ENCODE data around the gene KRTAP10-7.
"Not testable (repeated sequence)": the region's sequence is repeated elsewhere in the genome, so short reads cannot be mapped to it uniquely, and the experiment has no call there.

Gene KRTAP10-7

DNA sequence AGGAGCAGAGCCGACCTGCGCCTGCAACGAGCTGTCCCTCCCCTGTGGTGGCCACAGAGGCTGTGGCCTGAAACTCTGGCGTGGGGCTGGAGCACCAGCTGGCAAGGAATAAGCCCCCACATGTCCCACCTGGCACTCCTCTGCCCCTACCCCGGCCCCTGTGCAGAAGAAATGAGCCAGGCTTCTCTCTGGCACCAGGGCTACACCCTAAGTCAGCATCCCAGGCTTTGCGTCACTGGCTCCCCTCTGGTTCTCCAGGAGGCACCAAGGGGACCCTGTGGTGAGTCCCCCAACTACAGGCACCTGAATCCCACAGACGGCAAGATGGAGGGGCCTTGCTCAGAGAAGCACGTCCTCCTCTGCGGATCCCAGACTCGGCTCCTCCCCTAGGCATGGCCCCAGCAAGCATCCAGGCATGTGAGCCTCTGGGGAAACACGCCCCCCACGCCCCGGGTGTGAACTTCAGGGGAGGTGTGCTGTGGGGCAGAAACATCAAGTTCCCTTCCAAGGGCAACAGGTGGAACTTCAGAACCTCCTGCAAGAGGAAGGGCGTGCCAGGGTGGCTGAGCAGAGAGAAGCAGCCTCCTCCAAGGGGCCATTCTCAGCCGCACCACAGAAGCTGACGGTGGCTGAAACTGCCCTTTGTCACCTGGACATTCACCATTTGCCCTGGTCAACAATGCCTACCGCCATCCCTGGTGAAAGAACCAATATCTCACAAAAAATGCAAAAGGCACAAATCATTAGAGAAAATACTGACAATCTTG lies 2.9 kb downstream of the KRTAP10-7 start:
- Histone ChIP-seq H3K27me3 (replicated peaks; ENCODE audit: control insufficient read depth, insufficient read depth, low read length) (no peaks in the 10 kb centered on the region), H3K4me3 (replicated peaks; ENCODE audit: low read depth, low read length) (no peak overlapping the region), H3K36me3 (ENCODE audit: control insufficient read depth, insufficient read depth, low read length) (no peaks in the 10 kb centered on the region)
- no peak for TF ChIP-seq CTCF (IDR thresholded peaks at IDR 0.05; ENCODE audit: insufficient read depth, low read length, poor library complexity, severe bottlenecking)
- no peak for DNase-seq (ENCODE audit: extremely low read depth, insufficient read length)

DNA sequence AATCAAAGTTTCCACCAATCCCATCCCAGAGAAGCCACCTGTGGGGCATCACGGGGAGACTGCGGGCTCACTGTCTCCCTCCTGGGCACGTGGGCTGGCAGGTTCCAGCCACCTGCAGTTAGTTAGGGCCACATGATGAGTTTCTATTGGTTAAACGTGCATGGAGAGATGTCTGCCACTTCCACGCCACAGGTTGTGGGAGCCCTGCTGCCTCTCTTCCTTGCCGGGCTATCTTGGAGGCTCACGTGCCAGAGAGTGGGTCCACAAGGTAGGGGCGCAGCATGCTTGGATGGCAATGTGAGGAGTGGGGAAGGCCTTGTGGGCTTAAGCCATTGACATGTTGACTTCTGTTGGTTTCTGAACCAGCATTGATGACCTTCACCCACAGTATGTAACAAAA lies 3.5 kb downstream of the KRTAP10-7 start:
- H3K27me3 ChIP-seq (replicated peaks; ENCODE audit: control insufficient read depth, insufficient read depth, low read length): no peaks in the 10 kb centered on the region
- no peak overlapping the region for H3K4me3 ChIP-seq (replicated peaks; ENCODE audit: low read depth, low read length)
- no peaks in the 10 kb centered on the region for H3K36me3 ChIP-seq (ENCODE audit: control insufficient read depth, insufficient read depth, low read length)
- no peak for DNase-seq (ENCODE audit: extremely low read depth, insufficient read length)
- TF ChIP-seq CTCF (IDR thresholded peaks at IDR 0.05; ENCODE audit: insufficient read depth, low read length, poor library complexity, severe bottlenecking): no peak

GRCh38 chr21:44606495-44606894 lies 6.1 kb downstream of the KRTAP10-7 start:
- TF ChIP-seq CTCF (IDR thresholded peaks at IDR 0.05; ENCODE audit: insufficient read depth, low read length, poor library complexity, severe bottlenecking): no peak

DNA sequence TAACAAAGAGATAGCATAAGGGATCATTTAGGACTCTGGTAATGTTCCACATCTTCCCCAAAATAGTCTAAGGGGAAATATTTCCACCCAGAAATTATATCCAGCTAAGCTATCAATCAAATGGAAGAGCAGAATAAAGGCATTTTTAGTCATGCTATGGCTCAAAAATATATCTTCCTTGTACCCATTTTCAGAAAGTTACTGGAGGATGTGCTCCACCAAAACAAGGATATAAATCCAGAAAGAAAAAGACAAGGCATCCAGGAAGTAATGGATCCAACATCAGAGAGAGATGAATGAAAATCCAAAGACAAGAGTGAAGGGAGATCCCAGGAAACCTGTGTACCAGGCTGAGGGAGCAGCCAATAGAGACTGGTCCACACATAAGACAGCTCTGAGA lies 8.8 kb downstream of the KRTAP10-7 start:
- no peak overlapping the region for H3K4me3 ChIP-seq (replicated peaks; ENCODE audit: low read depth, low read length)
- no peak for TF ChIP-seq CTCF (IDR thresholded peaks at IDR 0.05; ENCODE audit: insufficient read depth, low read length, poor library complexity, severe bottlenecking)
- H3K27me3 ChIP-seq (replicated peaks; ENCODE audit: control insufficient read depth, insufficient read depth, low read length): no peaks in the 10 kb centered on the region
- DNase-seq (ENCODE audit: extremely low read depth, insufficient read length): no peak
- H3K36me3 ChIP-seq (ENCODE audit: control insufficient read depth, insufficient read depth, low read length): no peaks in the 10 kb centered on the region

More at GRCh38 chr21:44606495-44606894, 6.1 kb downstream of the KRTAP10-7 start:
- H3K27me3 ChIP-seq (replicated peaks; ENCODE audit: control insufficient read depth, insufficient read depth, low read length): no peaks in the 10 kb centered on the region
- no peaks in the 10 kb centered on the region for H3K36me3 ChIP-seq (ENCODE audit: control insufficient read depth, insufficient read depth, low read length)
- H3K4me3 ChIP-seq (replicated peaks; ENCODE audit: low read depth, low read length): no peak overlapping the region
- no peak for DNase-seq (ENCODE audit: extremely low read depth, insufficient read length)

DNA sequence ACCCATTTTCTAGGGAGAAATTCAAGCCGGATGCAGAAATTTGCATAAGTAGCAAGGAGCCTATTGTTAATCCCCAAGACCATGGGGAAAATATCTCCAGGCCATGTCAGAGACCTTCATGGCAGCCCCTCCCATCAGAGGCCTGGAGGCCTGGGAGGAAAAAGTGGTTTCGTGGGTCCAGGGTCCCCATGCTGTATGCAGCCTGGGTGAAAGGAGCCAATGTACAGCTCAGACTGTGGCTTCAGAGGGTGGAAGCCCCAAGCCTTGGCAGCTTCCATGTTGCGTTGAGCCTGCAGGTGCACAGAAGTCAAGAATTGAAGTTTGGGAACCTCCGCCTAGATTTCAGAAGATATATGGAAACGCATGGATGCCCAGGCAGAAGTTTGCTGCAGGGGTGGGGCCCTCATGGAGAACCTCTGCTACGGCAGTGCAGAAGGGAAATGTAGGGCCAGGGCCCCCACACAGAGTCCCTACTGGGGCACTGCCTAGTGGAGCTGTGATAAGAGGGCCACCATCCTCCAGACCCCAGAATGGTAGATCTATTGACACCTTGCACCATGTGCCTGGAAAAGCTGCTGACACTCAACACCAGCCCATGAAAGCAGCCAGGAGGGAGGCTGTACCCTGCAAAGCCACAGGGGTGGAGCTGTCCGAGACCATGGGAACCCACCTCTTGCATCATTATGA lies 9.9 kb downstream of the KRTAP10-7 start:
- not testable (repeated sequence) for H3K4me3 ChIP-seq (replicated peaks; ENCODE audit: low read depth, low read length); H3K36me3 ChIP-seq (ENCODE audit: control insufficient read depth, insufficient read depth, low read length); DNase-seq (ENCODE audit: extremely low read depth, insufficient read length); H3K27me3 ChIP-seq (replicated peaks; ENCODE audit: control insufficient read depth, insufficient read depth, low read length)

DNA sequence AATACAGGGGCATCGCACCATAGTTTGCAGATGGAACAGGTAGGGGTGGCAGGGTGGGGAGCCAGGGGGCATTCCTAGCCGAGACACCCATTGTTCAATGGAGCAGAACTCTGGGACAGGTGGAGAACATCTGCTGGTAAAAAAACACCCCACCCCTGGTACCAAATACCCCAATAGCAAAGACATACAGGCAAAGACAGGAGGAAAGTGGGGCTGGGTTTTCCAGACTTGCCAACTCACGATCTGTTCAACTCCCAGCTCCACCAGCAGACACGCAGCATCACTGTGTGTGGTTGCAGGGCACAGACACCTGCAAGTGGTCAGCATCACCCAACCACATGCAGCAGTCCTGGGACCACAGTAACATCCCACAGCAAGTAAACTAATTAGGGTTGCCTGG lies 11.2 kb downstream of the KRTAP10-7 start:
- no peak for TF ChIP-seq CTCF (IDR thresholded peaks at IDR 0.05; ENCODE audit: insufficient read depth, low read length, poor library complexity, severe bottlenecking)
- no peaks in the 10 kb centered on the region for H3K27me3 ChIP-seq (replicated peaks; ENCODE audit: control insufficient read depth, insufficient read depth, low read length)
- no peak overlapping the region for H3K4me3 ChIP-seq (replicated peaks; ENCODE audit: low read depth, low read length)
- no peak for DNase-seq (ENCODE audit: extremely low read depth, insufficient read length)
- no peaks in the 10 kb centered on the region for H3K36me3 ChIP-seq (ENCODE audit: control insufficient read depth, insufficient read depth, low read length)

All from GM06990 (cell line).